ENCODE measurements around the gene PLXND1.
"Not testable (repeated sequence)": the region's sequence is repeated elsewhere in the genome, so short reads cannot be mapped to it uniquely, and the experiment has no call there.

The PLXND1 gene

DNA sequence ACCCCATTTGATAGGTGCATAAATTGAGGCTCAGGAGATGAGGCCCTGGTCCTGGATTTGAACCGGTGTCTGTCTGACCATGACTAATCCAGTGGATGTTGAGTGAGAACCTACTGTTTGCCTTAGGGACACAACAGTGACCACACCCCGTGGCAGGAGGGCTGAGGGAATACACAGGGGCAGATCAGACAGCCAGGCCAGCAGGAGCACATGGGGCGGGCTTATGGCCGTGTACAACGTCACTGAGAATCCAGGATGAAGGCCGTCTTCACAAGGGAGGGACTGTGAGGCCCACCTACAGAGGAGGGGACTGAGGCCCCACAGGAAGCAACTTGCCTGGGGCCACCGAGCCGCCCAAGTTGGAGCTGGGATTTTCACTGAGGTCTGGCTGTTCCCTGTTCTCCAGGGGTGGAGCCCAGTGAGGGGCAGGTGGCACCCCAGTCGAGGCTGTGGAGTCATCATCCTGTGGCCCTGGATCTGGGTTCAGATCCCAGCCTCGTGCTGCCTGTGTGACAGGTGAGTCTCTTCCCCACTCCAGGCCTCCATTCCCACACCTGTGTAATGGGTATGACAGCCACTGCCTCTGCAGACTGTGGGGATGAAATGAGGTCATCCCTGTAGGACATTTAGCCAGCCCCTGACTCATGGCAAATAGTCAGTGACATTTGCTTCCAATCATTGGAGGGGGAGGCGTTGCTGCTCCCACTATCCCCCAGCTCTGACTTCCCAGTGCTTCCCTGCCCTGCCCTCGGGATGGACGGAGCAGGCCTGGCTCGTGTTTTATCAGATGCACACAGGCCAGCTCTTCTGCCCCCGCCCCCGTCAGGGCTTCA is 6.3 kb upstream of the PLXND1 start:
- no peak for DNase-seq

- no peak for DNase-seq
These were observed 5.5 kb upstream of the PLXND1 start for GRCh38 chr3:129611812-129612533.

DNA sequence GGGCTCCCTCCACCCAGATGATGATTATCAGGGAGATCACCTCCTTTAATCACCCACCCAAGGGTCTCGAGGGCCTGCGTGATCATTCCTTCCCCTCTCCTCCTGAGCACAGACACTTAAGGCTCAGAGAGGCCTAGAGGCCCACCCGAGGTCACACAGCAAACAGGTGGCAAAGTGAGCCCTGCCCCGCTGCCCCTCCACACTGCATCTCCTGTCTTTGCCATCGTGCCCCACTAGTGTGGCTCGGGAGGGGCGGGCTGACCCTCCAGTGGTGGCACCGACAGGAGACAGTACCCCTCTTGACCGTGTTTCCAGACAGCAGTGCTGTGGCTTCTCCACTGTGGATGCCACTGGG is 4.9 kb upstream of the PLXND1 start:
- no peak for DNase-seq

DNA sequence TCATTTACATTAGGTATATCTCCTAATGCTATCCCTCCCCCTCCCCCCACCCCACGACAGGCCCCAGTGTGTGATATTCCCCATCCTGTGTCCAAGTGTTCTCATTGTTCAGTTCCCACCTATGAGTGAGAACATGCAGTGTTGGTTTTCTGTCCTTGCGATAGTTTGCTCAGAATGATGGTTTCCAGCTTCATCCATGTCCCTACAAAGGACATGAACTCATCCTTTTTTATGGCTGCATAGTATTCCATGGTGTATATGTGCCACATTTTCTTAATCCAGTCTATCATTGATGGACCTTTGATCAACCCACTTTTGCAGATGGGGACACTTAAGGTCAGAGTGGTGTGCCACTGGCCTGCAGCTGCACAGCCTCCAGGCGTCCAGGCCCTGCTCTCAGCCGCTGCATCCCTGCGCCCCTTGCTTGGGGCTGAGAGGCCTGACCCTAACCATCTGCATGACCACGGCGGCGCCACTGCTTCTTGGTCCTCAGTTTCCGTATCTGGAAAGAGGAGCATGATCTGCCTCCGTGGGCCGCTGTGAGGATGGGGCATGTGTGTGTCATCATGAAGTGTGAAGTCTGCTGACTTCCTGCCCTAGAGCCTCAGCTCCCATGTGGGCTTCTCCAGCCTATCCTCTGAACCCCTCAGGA is 4.4 kb upstream of the PLXND1 start:
- not testable (repeated sequence) for DNase-seq

- DNase-seq: no peak
These were observed 3.8 kb upstream of the PLXND1 start for GRCh38 chr3:129610276-129610675.

GRCh38 chr3:129609591-129610182 is 3.2 kb upstream of the PLXND1 start:
- DNase-seq: peak; percentile 4

DNA sequence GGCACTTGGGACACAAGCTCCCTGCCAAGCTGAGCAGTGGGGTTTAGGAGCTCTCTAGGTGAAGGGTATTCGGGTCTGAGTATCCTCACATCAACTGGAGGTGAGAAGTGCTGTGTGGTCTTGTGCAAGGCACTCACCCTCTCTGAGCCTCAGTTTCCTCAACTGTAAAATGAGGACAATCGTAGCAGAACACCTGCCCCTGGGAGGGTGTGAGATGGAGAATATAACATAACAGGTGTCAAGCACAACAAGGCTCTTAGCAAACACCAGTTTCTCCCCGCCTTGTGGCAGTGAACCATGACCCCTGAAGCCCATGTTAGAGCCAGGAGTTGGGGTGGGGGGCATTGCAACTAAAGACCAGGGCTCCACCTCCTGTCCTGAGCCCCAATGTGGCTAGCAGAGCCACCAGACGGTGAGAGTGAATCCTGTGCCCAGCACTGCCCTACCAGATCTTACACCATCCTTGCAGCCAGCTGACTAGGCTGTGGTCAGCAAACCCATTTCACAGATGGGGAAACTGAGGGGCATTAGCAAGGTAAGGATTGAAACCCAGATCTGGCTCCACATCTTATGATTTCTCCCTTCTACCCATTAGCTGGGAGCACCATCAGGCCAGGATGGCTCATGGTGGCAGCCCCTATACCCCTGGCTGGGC is 2.6 kb upstream of the PLXND1 start:
- no peak for DNase-seq

DNA sequence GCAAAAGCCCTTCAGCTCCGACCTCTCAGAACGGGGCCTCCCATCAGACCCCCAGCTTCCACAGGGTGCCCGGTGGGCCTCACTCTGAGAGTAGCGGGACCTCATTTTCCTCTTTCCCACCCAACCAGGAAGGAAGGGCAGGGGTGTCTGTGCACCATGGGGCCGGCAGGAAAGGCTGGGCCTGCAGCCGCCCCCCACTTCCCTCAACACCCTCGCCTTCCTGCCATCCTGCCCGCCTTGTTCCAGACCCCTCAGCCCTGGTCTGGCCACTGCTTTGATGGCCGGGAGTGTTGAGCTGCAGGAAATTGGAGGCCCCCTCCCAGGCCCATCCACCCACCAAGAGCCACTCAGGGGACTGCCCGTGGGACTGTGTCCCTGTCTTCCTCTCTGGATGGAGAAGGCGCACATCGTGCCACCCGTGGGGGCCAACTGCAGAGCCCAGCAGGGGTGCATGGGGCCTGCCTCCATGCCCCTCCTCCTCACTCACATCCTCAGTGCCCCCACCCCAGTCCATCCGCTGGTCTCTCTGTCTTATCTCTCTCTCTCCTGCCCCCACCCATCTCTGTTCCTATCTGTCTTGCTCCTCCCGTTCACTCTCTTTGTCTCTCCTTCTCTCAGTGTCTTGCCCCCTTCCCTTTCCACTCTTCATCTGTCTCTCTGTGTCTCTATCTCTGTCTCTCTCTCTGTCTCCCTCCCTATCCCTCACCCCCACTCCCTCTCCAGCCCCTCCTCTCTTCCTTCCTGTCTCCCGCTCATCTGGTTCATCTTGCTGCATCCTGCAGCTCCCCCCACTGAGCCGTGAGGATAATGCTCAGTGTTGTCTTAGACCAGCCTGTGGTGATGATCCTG is 1.8 kb upstream of the PLXND1 start:
- peak; percentile 44 for DNase-seq

DNA sequence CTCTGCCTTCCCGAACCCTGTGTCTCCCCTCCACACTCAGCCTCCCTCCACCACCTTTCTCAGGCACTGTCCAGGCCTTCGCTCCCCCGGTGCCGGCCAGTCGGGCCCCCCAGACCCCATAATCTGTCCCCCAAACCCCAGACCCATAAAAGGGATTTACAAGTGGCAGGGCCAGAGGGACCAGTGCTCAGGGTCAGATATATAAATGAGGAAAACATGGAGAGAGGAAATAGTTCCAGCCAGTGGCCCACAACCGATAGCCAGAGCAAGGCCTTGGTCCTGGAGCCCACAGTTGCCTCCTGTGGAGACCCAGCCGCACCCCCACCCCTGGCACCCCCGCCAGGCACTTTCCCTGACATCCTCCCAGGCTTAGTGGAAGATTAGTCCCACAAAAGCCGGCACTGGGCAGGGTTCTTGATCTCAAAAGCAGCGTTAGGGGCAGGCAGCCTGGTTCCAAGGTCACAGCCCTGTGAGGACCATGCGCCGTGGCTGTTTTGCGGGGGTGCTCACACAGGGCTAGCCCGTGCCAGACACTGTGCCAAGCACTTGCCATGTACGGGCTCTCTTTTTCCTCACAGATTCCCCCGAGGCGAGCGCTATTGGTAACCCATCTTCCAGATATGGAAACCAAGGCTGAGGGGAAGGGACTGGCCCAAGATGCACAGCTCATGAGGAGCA is 1.1 kb upstream of the PLXND1 start:
- DNase-seq: no peak

DNA sequence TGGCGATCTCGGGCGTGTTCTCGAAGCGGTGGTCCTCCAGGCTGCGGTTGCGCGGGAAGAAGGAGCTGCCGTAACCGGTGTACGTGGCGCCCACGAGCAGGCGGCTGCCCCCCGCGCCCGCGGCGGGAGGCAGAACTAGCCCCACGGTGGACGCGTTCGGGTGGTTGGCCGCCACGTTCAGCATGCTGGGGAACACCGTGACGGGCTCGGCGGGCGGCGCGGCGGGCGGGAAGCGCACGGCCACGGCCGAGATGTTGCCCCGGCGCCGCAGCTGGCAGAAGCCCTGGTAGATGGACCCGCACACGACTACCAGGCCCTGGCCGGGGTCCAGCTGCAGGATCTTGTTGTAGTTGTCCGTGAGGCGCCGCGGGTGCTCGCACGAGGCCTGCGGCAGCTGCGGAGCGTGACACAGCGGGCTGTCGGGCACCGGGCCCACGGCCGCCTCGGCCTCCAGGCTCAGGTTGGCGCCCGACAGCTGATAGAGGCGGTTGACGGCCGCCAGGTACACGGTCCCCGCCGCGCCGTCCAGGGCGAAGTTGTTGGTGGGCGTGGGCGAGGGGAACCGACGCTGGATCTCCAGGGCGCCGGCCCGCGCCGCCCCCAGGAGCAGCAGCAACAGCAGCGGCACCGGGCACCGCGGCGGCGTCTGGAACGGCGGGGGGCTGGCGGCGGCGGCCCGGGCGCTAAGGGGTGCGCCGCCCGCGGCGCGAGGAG is 397 bp downstream of the PLXND1 start:
- peak; percentile 28 for DNase-seq

DNA sequence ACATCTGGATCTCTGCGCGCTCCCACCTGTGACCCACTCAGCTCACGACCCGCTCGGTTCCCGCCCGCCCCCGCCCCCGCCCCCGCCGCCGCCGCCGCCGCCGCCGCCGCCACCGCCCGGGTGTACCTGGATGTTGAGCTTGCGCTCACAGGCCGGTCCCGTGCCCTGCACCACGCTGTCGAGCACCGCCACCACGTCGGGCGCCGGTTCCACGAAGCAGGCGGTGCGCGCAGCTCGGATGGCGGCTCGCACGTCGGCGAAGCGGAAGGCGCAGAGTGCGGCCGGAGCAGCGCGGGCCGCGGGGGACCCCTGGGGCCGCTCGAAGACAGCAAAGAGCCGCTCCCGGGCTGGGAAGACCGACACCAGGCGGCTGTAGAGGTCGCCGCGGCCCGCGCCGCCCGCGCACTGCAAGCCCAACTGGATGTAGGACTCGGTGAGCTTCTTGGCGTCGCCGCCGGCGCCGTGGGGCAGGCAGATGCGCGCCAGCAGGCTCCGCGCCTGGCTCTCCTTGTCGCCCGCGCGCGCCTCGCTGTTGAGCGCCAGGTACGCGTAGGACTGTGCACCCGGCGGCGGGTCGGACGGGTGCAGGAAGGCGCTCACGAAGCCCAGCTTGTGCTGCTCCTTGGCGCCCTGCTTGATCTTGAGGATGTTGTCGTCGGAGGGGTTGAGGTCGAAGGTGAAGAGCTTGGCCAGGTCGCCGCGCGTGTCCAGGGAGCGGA is 1.1 kb downstream of the PLXND1 start:
- DNase-seq: peak; percentile 71

DNA sequence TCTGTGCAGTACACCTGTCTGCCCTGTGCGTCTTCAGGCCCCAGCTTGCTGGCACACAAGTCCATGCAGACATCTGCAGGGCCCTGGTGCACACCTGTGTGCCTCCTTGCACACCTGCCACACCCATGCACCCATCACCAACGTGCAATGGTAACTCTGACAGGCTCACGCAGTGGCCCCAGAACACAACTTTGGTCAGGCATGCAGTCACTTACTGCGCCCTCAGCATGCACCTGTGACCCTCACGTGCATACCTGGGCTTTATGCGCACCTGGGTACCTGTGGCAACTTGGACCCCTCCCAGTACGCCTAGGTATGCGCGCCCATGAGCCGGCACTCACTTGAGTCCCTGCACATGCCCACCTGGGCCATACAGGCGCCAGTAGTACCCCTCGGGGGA is 1.7 kb downstream of the PLXND1 start:
- peak; percentile 38 for DNase-seq

GRCh38 chr3:129603991-129604749 is 2.3 kb downstream of the PLXND1 start:
- peak; percentile 38 for DNase-seq

DNA sequence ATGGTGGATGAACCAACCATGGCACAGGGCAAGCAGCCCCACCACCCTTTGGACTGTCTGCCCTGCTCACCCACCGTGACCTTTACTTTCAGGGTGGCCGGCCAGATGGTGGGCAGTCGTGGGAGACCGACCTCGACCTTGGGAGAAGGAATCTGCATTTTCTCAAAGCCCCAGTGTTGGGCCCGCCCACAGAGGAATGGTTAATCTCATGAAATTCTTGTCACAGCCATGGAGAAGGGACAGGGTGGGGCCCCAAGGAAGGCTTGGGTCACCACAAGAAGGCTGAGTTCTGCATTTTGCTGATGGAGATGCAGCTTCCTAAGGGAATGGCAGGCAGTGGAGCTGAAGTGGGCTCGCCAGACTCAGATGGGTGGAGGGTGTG is 2.9 kb downstream of the PLXND1 start:
- no peak for DNase-seq

- DNase-seq: peak; percentile 7
These were observed 3.5 kb downstream of the PLXND1 start for GRCh38 chr3:129602730-129603560.

DNA sequence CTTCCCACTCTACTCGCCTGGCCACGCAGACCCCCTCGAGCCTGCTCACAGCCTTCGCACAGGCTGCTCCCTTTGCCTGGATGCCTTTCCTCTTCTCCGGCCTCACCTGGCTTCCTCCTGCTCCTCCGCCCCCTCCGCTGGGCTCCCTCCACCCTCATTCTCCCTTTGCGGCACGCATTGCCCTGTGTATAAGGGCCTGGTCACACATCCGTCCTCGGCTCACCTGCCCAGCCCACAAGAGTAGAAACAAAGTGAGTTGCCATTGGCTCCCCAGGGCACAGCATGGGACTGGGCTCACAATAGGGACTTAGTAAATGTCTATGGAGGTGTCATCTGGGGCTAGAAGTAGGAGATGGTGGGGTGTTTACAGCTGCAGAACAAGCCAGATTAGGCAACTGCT is 4.2 kb downstream of the PLXND1 start:
- DNase-seq: no peak

DNA sequence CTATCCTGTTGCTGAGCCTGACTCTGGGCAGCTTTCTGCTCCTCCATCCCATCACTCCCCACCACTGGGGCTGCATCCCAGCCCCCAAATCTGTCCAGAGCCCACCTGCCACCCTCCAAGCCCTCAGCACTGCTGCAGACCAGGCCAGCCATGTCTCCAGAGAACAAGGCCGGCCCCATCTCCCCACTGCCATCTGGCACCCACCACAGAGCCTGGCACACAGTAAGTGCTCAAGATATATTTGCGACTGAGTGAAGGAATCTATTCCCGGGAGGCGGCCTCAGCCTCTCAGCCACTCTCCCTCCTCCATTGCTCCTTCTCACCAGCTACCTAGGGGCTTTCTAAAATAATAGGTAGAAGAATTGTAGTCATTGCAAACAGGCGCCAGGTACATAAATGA is 4.8 kb downstream of the PLXND1 start:
- no peak for DNase-seq

DNA sequence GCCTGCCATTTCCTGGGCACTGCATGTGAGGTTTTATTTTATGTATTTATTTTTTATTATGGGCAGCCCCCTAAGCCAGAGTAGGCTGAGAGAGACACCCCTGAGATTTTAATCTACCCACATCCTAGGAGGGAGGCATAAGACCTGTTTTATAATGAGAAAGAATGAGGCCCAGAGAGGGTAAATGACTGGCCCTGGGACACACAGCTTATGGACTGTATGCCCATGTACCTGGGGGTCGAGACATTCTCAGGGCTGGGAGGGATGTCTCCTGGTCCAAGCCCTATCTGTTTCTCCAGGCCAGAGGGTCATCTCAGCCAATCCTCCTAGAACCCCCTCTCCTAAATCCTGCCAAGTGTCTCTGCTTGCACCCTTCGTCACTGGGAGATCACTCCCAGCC is 6.1 kb downstream of the PLXND1 start:
- no peak for DNase-seq
